Neural cell (in vitro differentiated cells): ENCODE measurements around the gene STARD10. TPM values are rescaled to one million over a fixed set of nuclear protein-coding genes. Genes with fewer than 3 reads are reported as not detected.

Experiments
- H2AFZ ChIP-seq: fragments of 200-600, 300-800 bp; sonication (generic), shearing (Covaris generic); 2 replicates; pipeline ENCODE4 v1.6.0; 2014; ENCODE audit warnings: low read depth, mild to moderate bottlenecking, antibody characterized with exemption, low read length, moderate library complexity
- H3F3A ChIP-seq: fragments of 200-600 bp; shearing (Covaris generic); 2 replicates; pipeline ENCODE4 v1.6.1; 2016; ENCODE audit warnings: mild to moderate bottlenecking, moderate library complexity, mixed read lengths, antibody characterized with exemption, low read length; ENCODE audit not compliant: insufficient read depth, poor library complexity, severe bottlenecking
- H3K27ac ChIP-seq: fragments of 200-600, 300-800 bp; sonication (generic), shearing (Covaris generic); 2 replicates; pipeline ENCODE4 v1.5.1; 2014; ENCODE audit warnings: mild to moderate bottlenecking, low read length, moderate library complexity
- H3K27me3 ChIP-seq: fragments of 300-800, 200-600 bp; sonication (generic), shearing (Covaris generic); 2 replicates; pipeline ENCODE4 v1.6.0; 2014; ENCODE audit warnings: mild to moderate bottlenecking, low read depth, low read length, moderate library complexity; ENCODE audit not compliant: insufficient read depth
- H3K36me3 ChIP-seq: fragments of 300-800, 200-600 bp; sonication (generic), shearing (Covaris generic); 2 replicates; pipeline ENCODE4 v1.5.1; 2014; ENCODE audit warnings: mild to moderate bottlenecking, antibody characterized with exemption, low read length, moderate library complexity; ENCODE audit not compliant: insufficient read depth
- H3K4me2 ChIP-seq: fragments of 300-800, 200-600 bp; sonication (generic), shearing (Covaris generic); 2 replicates; pipeline ENCODE4 v1.6.0; 2014; ENCODE audit warnings: mild to moderate bottlenecking, low read length
- H3K4me3 ChIP-seq: fragments of 300-800, 200-600 bp; sonication (generic), shearing (Covaris generic); 2 replicates; pipeline ENCODE4 v1.5.1; 2014; ENCODE audit warnings: mild to moderate bottlenecking, low read length, moderate library complexity
- H3K79me2 ChIP-seq: fragments of 200-600 bp; shearing (Covaris generic); replicated peaks from 2 replicates; pipeline ENCODE4 v1.6.0; 2014; ENCODE audit warnings: mild to moderate bottlenecking, low read length, moderate library complexity; ENCODE audit not compliant: insufficient read depth
- H3K9ac ChIP-seq: fragments of 300-800, 200-600 bp; sonication (generic), shearing (Covaris generic); 2 replicates; pipeline ENCODE4 v1.6.1; 2016; ENCODE audit warnings: mild to moderate bottlenecking, low read length, mixed read lengths
- H3K9me2 ChIP-seq: fragments of 200-600 bp; shearing (Covaris generic); 2 replicates; pipeline ENCODE4 v1.6.1; 2016; ENCODE audit warnings: mild to moderate bottlenecking, low read length, mixed read lengths; ENCODE audit not compliant: insufficient read depth
- H3K9me3 ChIP-seq: fragments of 200-600, 300-800 bp; sonication (generic), shearing (Covaris generic); 2 replicates; pipeline ENCODE4 v1.6.1; 2016; ENCODE audit warnings: mild to moderate bottlenecking, mixed run types, low read length, moderate library complexity, mixed read lengths
- H4K20me1 ChIP-seq: fragments of 200-600 bp; shearing (Covaris generic); 2 replicates; pipeline ENCODE4 v1.6.1; 2016; ENCODE audit warnings: mild to moderate bottlenecking, mixed run types; ENCODE audit not compliant: insufficient read depth
- EP300 ChIP-seq: fragments of 450-650 bp; conservative IDR thresholded peaks from 2 replicates; pipeline ENCODE4 v1.6.1; 2014; ENCODE audit warnings: antibody characterized with exemption, mild to moderate bottlenecking, moderate library complexity; ENCODE audit not compliant: poor library complexity, severe bottlenecking
- EZH2 ChIP-seq: fragments of 200-600, 300-800 bp; shearing (Covaris generic), sonication (generic); IDR thresholded peaks from 2 replicates; pipeline ENCODE4 v1.6.1; 2014; ENCODE audit warnings: antibody characterized with exemption, low read length, borderline replicate concordance, mild to moderate bottlenecking; ENCODE audit not compliant: insufficient read depth, poor library complexity, severe bottlenecking
- MXI1 ChIP-seq: fragments of 450-650 bp; conservative IDR thresholded peaks from 2 replicates; pipeline ENCODE4 v1.6.1; 2014; ENCODE audit warnings: antibody characterized with exemption, mild to moderate bottlenecking; ENCODE audit not compliant: poor library complexity, severe bottlenecking
- POLR2AphosphoS5 ChIP-seq: IDR thresholded peaks from 2 replicates; pipeline ENCODE4 v1.6.1; 2012
- RAD21 ChIP-seq: fragments of 450-650 bp; conservative IDR thresholded peaks from 2 replicates; pipeline ENCODE4 v1.6.1; 2014; ENCODE audit warnings: antibody characterized with exemption, mild to moderate bottlenecking, moderate library complexity
- SMC3 ChIP-seq: fragments of 450-650 bp; conservative IDR thresholded peaks from 2 replicates; pipeline ENCODE4 v1.6.1; 2014; ENCODE audit warnings: antibody characterized with exemption, mild to moderate bottlenecking, moderate library complexity; ENCODE audit not compliant: poor library complexity
- TAF1 ChIP-seq: IDR thresholded peaks from 2 replicates; pipeline ENCODE4 v1.6.1; 2012; ENCODE audit warnings: low read depth
- polyA plus RNA-seq: library from polyadenylated mRNA; depleted of rRNA; stranded (reverse); fragments of >200 nt; gene quantifications from 2 replicates; pipeline ENCODE4 v1.2.3, GENCODE V29; 2014
- TF ChIP-seq, protein P1 (sequence below): fragments of 450-650 bp; IDR thresholded peaks from 2 replicates; pipeline ENCODE4 v1.5.1; 2014; ENCODE audit warnings: antibody characterized with exemption, mild to moderate bottlenecking, moderate library complexity; ENCODE audit not compliant: poor library complexity, severe bottlenecking
- TF ChIP-seq, protein P2 (sequence below): IDR thresholded peaks from 2 replicates; pipeline ENCODE4 v1.6.1; 2012; ENCODE audit warnings: borderline replicate concordance

STARD10 gene
- polyA plus RNA-seq, 1 donor from 2014 or later, result 29.0 TPM

DNA sequence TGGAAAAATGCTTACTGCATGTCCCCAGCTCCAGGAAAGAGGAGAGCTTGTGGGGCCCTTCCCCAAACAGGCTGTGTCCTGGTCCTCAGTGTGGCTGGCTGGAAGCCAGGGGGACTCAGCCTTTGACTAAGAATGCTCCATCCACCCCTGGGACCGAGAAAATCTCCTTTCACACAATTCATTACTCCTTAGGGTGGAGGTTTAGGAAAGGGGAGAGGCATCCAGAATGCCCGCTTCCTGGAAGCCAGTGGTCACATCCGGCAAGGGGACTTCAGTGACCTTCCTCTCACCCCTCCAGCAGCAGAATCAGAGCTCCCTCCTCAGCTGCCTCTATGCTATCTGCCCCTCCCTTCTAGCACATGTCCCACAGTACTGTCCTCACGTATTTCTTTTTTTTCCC, 42.3 kb upstream of the STARD10 start:
- H3K9me2 ChIP-seq, result no peaks in the 10 kb centered on the region
- H3K27me3 ChIP-seq, result no peaks in the 10 kb centered on the region
- no peak overlapping the region for H3K4me2 ChIP-seq
- H3K79me2 ChIP-seq, result no peaks in the 10 kb centered on the region
- no peaks in the 10 kb centered on the region for H3F3A ChIP-seq
- no peaks in the 10 kb centered on the region for H3K36me3 ChIP-seq
- H3K4me3 ChIP-seq, result no peak overlapping the region
- TF ChIP-seq, protein P1, sequence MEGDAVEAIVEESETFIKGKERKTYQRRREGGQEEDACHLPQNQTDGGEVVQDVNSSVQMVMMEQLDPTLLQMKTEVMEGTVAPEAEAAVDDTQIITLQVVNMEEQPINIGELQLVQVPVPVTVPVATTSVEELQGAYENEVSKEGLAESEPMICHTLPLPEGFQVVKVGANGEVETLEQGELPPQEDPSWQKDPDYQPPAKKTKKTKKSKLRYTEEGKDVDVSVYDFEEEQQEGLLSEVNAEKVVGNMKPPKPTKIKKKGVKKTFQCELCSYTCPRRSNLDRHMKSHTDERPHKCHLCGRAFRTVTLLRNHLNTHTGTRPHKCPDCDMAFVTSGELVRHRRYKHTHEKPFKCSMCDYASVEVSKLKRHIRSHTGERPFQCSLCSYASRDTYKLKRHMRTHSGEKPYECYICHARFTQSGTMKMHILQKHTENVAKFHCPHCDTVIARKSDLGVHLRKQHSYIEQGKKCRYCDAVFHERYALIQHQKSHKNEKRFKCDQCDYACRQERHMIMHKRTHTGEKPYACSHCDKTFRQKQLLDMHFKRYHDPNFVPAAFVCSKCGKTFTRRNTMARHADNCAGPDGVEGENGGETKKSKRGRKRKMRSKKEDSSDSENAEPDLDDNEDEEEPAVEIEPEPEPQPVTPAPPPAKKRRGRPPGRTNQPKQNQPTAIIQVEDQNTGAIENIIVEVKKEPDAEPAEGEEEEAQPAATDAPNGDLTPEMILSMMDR, result no peak
- TF ChIP-seq MXI1, result no peak
- TF ChIP-seq, protein P2, sequence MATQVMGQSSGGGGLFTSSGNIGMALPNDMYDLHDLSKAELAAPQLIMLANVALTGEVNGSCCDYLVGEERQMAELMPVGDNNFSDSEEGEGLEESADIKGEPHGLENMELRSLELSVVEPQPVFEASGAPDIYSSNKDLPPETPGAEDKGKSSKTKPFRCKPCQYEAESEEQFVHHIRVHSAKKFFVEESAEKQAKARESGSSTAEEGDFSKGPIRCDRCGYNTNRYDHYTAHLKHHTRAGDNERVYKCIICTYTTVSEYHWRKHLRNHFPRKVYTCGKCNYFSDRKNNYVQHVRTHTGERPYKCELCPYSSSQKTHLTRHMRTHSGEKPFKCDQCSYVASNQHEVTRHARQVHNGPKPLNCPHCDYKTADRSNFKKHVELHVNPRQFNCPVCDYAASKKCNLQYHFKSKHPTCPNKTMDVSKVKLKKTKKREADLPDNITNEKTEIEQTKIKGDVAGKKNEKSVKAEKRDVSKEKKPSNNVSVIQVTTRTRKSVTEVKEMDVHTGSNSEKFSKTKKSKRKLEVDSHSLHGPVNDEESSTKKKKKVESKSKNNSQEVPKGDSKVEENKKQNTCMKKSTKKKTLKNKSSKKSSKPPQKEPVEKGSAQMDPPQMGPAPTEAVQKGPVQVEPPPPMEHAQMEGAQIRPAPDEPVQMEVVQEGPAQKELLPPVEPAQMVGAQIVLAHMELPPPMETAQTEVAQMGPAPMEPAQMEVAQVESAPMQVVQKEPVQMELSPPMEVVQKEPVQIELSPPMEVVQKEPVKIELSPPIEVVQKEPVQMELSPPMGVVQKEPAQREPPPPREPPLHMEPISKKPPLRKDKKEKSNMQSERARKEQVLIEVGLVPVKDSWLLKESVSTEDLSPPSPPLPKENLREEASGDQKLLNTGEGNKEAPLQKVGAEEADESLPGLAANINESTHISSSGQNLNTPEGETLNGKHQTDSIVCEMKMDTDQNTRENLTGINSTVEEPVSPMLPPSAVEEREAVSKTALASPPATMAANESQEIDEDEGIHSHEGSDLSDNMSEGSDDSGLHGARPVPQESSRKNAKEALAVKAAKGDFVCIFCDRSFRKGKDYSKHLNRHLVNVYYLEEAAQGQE, result no peak
- TF ChIP-seq EP300, result no peak
- TF ChIP-seq TAF1, result no peak
- H4K20me1 ChIP-seq, result no peaks in the 10 kb centered on the region
- no peaks in the 10 kb centered on the region for H3K9me3 ChIP-seq
- H2AFZ ChIP-seq, result no peak overlapping the region
- H3K27ac ChIP-seq, result no peak overlapping the region
- no peak overlapping the region for H3K9ac ChIP-seq

DNA sequence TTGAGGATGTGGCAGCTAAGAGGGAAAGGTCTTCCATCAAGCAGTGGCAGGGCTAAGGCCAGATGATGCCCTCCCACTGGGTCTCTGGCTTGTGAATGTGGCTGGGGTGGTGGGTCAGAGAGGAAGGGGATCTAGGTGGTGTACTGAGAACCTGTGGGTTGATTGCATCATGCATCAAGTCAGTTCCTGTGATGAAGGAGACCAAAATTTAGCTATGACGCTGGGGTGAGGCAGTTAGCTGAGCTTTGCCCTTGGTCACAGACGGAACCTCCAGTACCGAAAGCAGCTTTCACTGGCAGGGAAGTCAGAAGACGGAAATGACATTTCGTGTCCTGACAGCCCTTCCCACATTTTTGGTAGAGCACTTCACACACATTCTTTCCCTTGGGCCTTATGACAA, 41.1 kb upstream of the STARD10 start:
- no peak overlapping the region for H3K27ac ChIP-seq
- no peaks in the 10 kb centered on the region for H4K20me1 ChIP-seq
- no peaks in the 10 kb centered on the region for H3K27me3 ChIP-seq
- H2AFZ ChIP-seq, result no peak overlapping the region
- no peaks in the 10 kb centered on the region for H3K9me3 ChIP-seq
- no peaks in the 10 kb centered on the region for H3K36me3 ChIP-seq
- H3K4me3 ChIP-seq, result no peak overlapping the region
- no peak for TF ChIP-seq RAD21
- no peak for TF ChIP-seq SMC3
- TF ChIP-seq MXI1, result no peak
- no peak for TF ChIP-seq TAF1
- TF ChIP-seq, protein P1, result no peak
- TF ChIP-seq EP300, result no peak
- no peak for TF ChIP-seq EZH2
- TF ChIP-seq, protein P2, result no peak
- TF ChIP-seq POLR2AphosphoS5, result no peak
- H3F3A ChIP-seq, result no peaks in the 10 kb centered on the region
- H3K9ac ChIP-seq, result no peak overlapping the region
- no peaks in the 10 kb centered on the region for H3K9me2 ChIP-seq
- H3K79me2 ChIP-seq, result no peaks in the 10 kb centered on the region
- H3K4me2 ChIP-seq, result no peak overlapping the region
